NB4 (cell line): ENCODE results near the gene CENPO.

Experiments
- CTCF ChIP-seq: IDR thresholded peaks from one replicate; pipeline ENCODE4 v1.5.1; 2012; ENCODE audit warnings: low read depth, low read length
- POLR2A ChIP-seq: IDR thresholded peaks from 2 replicates; pipeline ENCODE4 v1.6.1; 2011; ENCODE audit warnings: mild to moderate bottlenecking; ENCODE audit not compliant: insufficient read length; ENCODE audit errors: extremely low read depth

- TF ChIP-seq CTCF = no peak
- TF ChIP-seq POLR2A = no peak
Measured at GRCh38 chr2:24855726-24856125, 62.5 kb downstream of the CENPO start.
